HG03045 (cell line): ENCODE results near the gene TCEA2.

Source experiments
- ATAC-seq: cut with Tn5 transposase; IDR thresholded peaks from one replicate; pipeline ENCODE4 v1.9.1; 2021; ENCODE audit warnings: mild to moderate bottlenecking, moderate library complexity; ENCODE audit not compliant: unreplicated experiment

The TCEA2 gene

GRCh38 chr20:64119681-64120341 is 56.8 kb downstream of the TCEA2 start:
- ATAC-seq, result no peak

GRCh38 chr20:64121586-64121985 is 58.6 kb downstream of the TCEA2 start:
- ATAC-seq, result no peak
